BJ (cell line): Measurements from ENCODE around the gene ATG2A. TPM values are rescaled to one million over a fixed set of nuclear protein-coding genes. Genes with fewer than 3 reads are reported as not detected.

Experiments
- CTCF ChIA-PET: fragments of 350-600 bp; formaldehyde crosslinking; extraction: SDS; loops from one replicate; lab custom pipeline; 2021; ENCODE audit warnings: antibody characterized with exemption, inconsistent platforms; lab: Yijun Ruan, JAX
- POLR2A ChIA-PET: fragments of 300-600 bp; sonication (Branson Sonifier 250); formaldehyde crosslinking; extraction: SDS; loops from one replicate; lab custom pipeline; 2021; ENCODE audit warnings: antibody characterized with exemption; lab: Charles Lee
- DNase-seq: peaks from one replicate; pipeline ENCODE4 v3.0.0-alpha.2; 2011; ENCODE audit warnings: low read depth
- H3K27me3 ChIP-seq: 2 replicates; pipeline ENCODE4 v1.6.0; 2011; ENCODE audit warnings: low read length; ENCODE audit not compliant: control insufficient read depth, insufficient read depth
- H3K36me3 ChIP-seq: 2 replicates; pipeline ENCODE4 v1.5.1; 2011; ENCODE audit warnings: low read length; ENCODE audit not compliant: control insufficient read depth, insufficient read depth
- H3K4me3 ChIP-seq: 2 replicates; pipeline ENCODE4 v1.5.1; 2011; ENCODE audit warnings: low read depth, mild to moderate bottlenecking, control low read depth, low read length
- polyA plus RNA-seq: library from polyadenylated mRNA; depleted of rRNA; stranded (reverse); fragments of >200 nt; gene quantifications from 2 replicates; pipeline ENCODE4 v1.2.3, GENCODE V29; 2011
- TF ChIP-seq, protein P1 (sequence below): IDR thresholded peaks from 2 replicates; pipeline ENCODE4 v1.5.1; 2011; ENCODE audit warnings: low read depth, mild to moderate bottlenecking, control low read depth, inconsistent platforms, low read length, moderate library complexity; ENCODE audit not compliant: insufficient read depth

The ATG2A gene
- polyA plus RNA-seq, 1 experiment, result 7.0 TPM

DNA sequence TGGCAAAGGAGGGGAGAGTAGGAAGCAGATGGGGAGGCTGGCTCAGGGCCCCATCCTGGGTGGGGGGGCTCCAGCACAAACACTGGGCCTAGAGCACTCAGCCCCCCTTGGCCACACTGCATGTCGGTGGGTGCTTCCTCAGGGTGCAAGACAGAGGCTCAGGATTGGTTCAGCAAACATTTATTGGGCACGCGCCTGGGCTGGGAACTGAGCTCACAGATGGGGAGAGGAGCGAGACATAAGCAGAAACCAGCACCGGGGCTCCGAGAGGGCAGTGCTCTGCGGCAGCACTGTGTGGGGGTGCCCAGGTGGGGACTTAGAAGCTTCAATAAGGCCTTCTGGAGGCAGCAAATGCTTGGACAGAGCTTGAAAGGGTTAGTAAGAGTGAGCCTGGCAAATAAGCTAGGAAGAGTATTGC, 26.5 kb downstream of the ATG2A start:
- POLR2A ChIA-PET, result no interaction called here

DNA sequence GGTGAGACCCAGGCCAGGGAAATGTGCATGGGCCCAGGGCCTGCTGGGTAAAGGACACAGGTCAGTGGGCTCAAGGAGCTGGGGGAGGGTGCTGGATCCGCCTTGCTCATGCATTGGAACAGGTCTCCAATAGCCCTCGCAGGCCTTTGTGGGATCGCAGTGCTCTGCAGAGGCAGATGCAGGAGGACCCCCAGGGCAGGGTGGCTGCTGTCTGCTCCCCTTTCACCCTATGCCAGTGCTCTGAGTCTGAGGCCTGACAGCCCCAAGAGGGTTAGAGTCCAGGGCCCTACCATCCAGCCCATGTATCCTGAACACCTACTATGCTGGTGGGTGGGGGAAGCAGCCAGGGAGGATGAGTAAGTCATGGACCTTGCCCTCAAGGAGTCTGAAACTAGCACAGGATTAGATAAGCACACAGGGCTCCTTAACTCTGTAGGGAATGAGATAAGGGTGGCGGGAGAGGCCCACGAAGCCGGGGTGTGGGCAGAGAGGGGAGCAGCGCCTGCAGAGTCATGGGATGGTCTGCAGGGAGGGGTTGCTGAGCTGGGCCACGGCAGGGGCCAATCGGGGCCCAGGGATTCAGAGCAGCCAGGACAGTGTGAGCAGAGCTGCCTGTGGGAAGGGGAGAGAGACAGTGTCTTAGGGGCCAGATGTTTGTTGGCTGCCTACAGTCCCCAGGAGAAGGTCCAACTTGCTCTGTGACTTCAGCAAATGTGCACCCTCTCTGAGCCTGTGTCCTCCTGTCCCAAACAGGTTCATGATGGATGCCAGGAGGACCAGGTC, 28.1 kb downstream of the ATG2A start:
- POLR2A ChIA-PET, result no interaction called here
- Histone ChIP-seq H3K27me3 (no peaks in the 10 kb centered on the region), H3K4me3 (no peak overlapping the region), H3K36me3 (no peaks in the 10 kb centered on the region)
- no peak for DNase-seq
- TF ChIP-seq, protein P1, sequence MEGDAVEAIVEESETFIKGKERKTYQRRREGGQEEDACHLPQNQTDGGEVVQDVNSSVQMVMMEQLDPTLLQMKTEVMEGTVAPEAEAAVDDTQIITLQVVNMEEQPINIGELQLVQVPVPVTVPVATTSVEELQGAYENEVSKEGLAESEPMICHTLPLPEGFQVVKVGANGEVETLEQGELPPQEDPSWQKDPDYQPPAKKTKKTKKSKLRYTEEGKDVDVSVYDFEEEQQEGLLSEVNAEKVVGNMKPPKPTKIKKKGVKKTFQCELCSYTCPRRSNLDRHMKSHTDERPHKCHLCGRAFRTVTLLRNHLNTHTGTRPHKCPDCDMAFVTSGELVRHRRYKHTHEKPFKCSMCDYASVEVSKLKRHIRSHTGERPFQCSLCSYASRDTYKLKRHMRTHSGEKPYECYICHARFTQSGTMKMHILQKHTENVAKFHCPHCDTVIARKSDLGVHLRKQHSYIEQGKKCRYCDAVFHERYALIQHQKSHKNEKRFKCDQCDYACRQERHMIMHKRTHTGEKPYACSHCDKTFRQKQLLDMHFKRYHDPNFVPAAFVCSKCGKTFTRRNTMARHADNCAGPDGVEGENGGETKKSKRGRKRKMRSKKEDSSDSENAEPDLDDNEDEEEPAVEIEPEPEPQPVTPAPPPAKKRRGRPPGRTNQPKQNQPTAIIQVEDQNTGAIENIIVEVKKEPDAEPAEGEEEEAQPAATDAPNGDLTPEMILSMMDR, result no peak
- CTCF ChIA-PET, result interaction anchor here (1.0 to 29.7 kb wide), 6 partner anchors 11 to 125 kb away, joined by 4 to 797 read pairs (median 14); partner anchors contain the start of genes ARL2, ATG2A, BATF2 and CDC42BPG

More for the DNA sequence above, 26.5 kb downstream of the ATG2A start:
- DNase-seq, result no peak
- Histone ChIP-seq H3K36me3 (peaks cover 5% of the 10 kb centered on the region), H3K27me3 (no peaks in the 10 kb centered on the region), H3K4me3 (no peak overlapping the region)
- TF ChIP-seq, protein P1, result no peak
- CTCF ChIA-PET, result interaction anchor here (0.5 to 29.7 kb wide), 7 partner anchors 8 to 202 kb away, joined by 3 to 797 read pairs (median 4); partner anchors contain the start of genes ARL2, CDC42BPG and EHD1

DNA sequence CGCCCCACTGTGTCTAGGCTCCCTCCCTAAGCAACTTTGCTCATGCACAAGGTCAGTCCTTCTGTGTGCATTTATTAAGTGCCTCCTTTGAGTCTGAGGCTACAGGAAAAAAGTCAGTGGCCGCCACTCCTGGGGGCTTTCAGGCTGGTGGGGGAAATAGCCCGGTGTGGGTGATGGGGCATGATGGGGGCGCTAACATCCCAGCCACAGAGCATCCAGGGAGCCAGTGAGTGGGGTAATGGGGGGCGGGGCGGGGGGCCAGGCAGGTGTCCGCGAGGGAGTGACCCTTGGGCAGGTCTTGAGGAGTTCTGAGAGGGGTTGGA, 28.6 kb downstream of the ATG2A start:
- POLR2A ChIA-PET, result no interaction called here
- CTCF ChIA-PET, result interaction anchor here (0.7 to 29.7 kb wide), 11 partner anchors 8 to 125 kb away, joined by 3 to 797 read pairs (median 5); partner anchors contain the start of genes ARL2, ATG2A, BATF2 and CDC42BPG
- TF ChIP-seq, protein P1, result no peak
- no peaks in the 10 kb centered on the region for H3K36me3 ChIP-seq
- no peak overlapping the region for H3K4me3 ChIP-seq
- no peak for DNase-seq
- no peaks in the 10 kb centered on the region for H3K27me3 ChIP-seq

GRCh38 chr11:64887757-64888405, 29.1 kb downstream of the ATG2A start:
- H3K36me3 ChIP-seq, result no peaks in the 10 kb centered on the region
- CTCF ChIA-PET, result interaction anchor here (0.7 to 29.7 kb wide), 11 partner anchors 9 to 126 kb away, joined by 3 to 797 read pairs (median 5); partner anchors contain the start of genes ARL2, ATG2A, BATF2 and CDC42BPG
- H3K27me3 ChIP-seq, result no peaks in the 10 kb centered on the region
- POLR2A ChIA-PET, result no interaction called here
- no peak for DNase-seq
- no peak overlapping the region for H3K4me3 ChIP-seq
- TF ChIP-seq, protein P1, result peak; percentile 95

DNA sequence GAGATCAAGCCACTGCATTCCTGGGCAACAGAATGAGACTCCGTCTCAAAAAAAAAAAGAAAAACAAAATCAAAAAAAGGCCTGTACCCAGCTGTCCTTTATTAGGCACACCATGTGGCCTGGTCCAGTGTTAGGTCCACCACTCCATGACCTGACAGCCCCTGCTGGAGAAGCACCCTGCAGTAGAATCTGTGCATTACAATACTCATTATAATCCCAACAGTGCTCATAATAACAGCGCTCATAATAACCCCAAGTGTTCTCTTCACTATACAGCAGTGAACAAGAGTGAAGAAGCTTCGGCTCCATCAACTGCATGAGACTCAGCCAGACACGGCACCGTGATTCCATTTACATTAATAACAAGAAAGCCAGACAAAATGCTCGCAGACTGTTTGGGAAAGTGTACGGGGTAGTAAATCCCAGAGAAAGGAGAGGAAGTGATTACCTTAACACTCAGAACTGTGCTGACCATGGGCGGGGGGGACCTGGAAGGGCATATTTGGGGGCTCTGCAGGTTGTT, 29.7 kb downstream of the ATG2A start:
- TF ChIP-seq, protein P1, result no peak
- H3K27me3 ChIP-seq, result no peaks in the 10 kb centered on the region
- H3K4me3 ChIP-seq, result no peak overlapping the region
- ChIA-PET POLR2A (no interaction called here), CTCF (interaction anchor here (0.7 to 29.7 kb wide), 9 partner anchors 9 to 126 kb away, joined by 3 to 797 read pairs (median 7); partner anchors contain the start of genes ARL2, BATF2, CDC42BPG and EHD1)
- no peak for DNase-seq
- H3K36me3 ChIP-seq, result no peaks in the 10 kb centered on the region
